ENCODE measurements around the gene MYLK. TPM values are rescaled to one million over a fixed set of nuclear protein-coding genes. Genes with fewer than 3 reads are reported as not detected.
A peak's percentile ranks its signal among the peaks of the same experiment; 100 is the strongest.
"Not testable (repeated sequence)": the region's sequence is repeated elsewhere in the genome, so short reads cannot be mapped to it uniquely, and the experiment has no call there.

MYLK gene
- polyA plus RNA-seq, 1 donor from 2014 or later = 2.4 TPM

GRCh38 chr3:123720638-123721037 is 163.5 kb downstream of the MYLK start:
- H3K36me3 Mint-ChIP-seq = no peaks in the 10 kb centered on the region
- no peak overlapping the region for H3K27ac Mint-ChIP-seq
- peaks cover 2% of the 10 kb centered on the region for H3K27me3 Mint-ChIP-seq
- peaks cover 0 to 4% (median 0%) of the 10 kb centered on the region in 3 donors for H3K4me1 Mint-ChIP-seq
- no peak overlapping the region for H3K4me3 Mint-ChIP-seq
- H3K9me3 Mint-ChIP-seq = no peaks in the 10 kb centered on the region

- Mint-ChIP-seq H3K4me3 (no peak overlapping the region), H3K9me3 (no peaks in the 10 kb centered on the region), H3K27me3 (peaks cover 2% of the 10 kb centered on the region), H3K27ac (no peak overlapping the region), H3K36me3 (no peaks in the 10 kb centered on the region), H3K4me1 (peaks cover 0 to 4% (median 2%) of the 10 kb centered on the region in 3 donors)
Measured at GRCh38 chr3:123719862-123720453, 164.2 kb downstream of the MYLK start.

GRCh38 chr3:123719061-123719756 is 164.9 kb downstream of the MYLK start:
- not testable (repeated sequence) for H3K4me1 Mint-ChIP-seq, H3K4me3 Mint-ChIP-seq, H3K36me3 Mint-ChIP-seq, H3K27ac Mint-ChIP-seq, H3K9me3 Mint-ChIP-seq, H3K27me3 Mint-ChIP-seq

- Mint-ChIP-seq H3K4me3 (no peak overlapping the region), H3K4me1 (peaks cover 0 to 4% (median 2%) of the 10 kb centered on the region in 3 donors), H3K27ac (no peak overlapping the region), H3K36me3 (no peaks in the 10 kb centered on the region), H3K27me3 (peaks cover 5% of the 10 kb centered on the region), H3K9me3 (no peaks in the 10 kb centered on the region)
Measured at GRCh38 chr3:123718108-123718507, 166.0 kb downstream of the MYLK start.

GRCh38 chr3:123717451-123717850 is 166.7 kb downstream of the MYLK start:
- H3K9me3 Mint-ChIP-seq, H3K4me1 Mint-ChIP-seq, H3K36me3 Mint-ChIP-seq, H3K27ac Mint-ChIP-seq, H3K4me3 Mint-ChIP-seq: not testable (repeated sequence)
- peaks cover 10% of the 10 kb centered on the region for H3K27me3 Mint-ChIP-seq

- H3K9me3 Mint-ChIP-seq = no peaks in the 10 kb centered on the region
- H3K36me3 Mint-ChIP-seq = no peaks in the 10 kb centered on the region
- H3K27ac Mint-ChIP-seq = no peak overlapping the region
- no peak overlapping the region for H3K4me3 Mint-ChIP-seq
- peaks cover 0 to 4% (median 2%) of the 10 kb centered on the region in 3 donors for H3K4me1 Mint-ChIP-seq
- peaks cover 12% of the 10 kb centered on the region for H3K27me3 Mint-ChIP-seq
Measured at GRCh38 chr3:123716411-123716810, 167.7 kb downstream of the MYLK start.

- Mint-ChIP-seq H3K36me3 (no peaks in the 10 kb centered on the region), H3K27ac (no peak overlapping the region)
Measured at GRCh38 chr3:123713211-123713610, 170.9 kb downstream of the MYLK start.

GRCh38 chr3:123712077-123712860 is 171.9 kb downstream of the MYLK start:
- Mint-ChIP-seq H3K36me3 (no peaks in the 10 kb centered on the region), H3K4me3 (no peak overlapping the region), H3K4me1 (peaks cover 0 to 2% (median 0%) of the 10 kb centered on the region in 3 donors), H3K9me3 (no peaks in the 10 kb centered on the region), H3K27me3 (peaks cover 12% of the 10 kb centered on the region), H3K27ac (no peak overlapping the region)

More at GRCh38 chr3:123713211-123713610, 170.9 kb downstream of the MYLK start:
- Mint-ChIP-seq H3K27me3 (peaks cover 12% of the 10 kb centered on the region), H3K4me3 (no peak overlapping the region), H3K4me1 (peaks cover 0 to 2% (median 0%) of the 10 kb centered on the region in 3 donors), H3K9me3 (no peaks in the 10 kb centered on the region)

GRCh38 chr3:123711356-123711755 is 172.8 kb downstream of the MYLK start:
- Mint-ChIP-seq H3K4me1 (peaks cover 0 to 2% (median 0%) of the 10 kb centered on the region in 3 donors), H3K27me3 (peaks cover 12% of the 10 kb centered on the region), H3K4me3 (no peak overlapping the region), H3K27ac (peak overlapping the region in 1 of 3 donors; percentile 81), H3K36me3 (no peaks in the 10 kb centered on the region), H3K9me3 (no peaks in the 10 kb centered on the region)

- no peak overlapping the region for H3K4me3 Mint-ChIP-seq
- peaks cover 10% of the 10 kb centered on the region for H3K27me3 Mint-ChIP-seq
- no peaks in the 10 kb centered on the region for H3K4me1 Mint-ChIP-seq
- no peaks in the 10 kb centered on the region for H3K36me3 Mint-ChIP-seq
- H3K27ac Mint-ChIP-seq = no peak overlapping the region
- no peaks in the 10 kb centered on the region for H3K9me3 Mint-ChIP-seq
Measured at GRCh38 chr3:123708531-123708930, 175.6 kb downstream of the MYLK start.

- not testable (repeated sequence) for H3K4me3 Mint-ChIP-seq, H3K4me1 Mint-ChIP-seq, H3K9me3 Mint-ChIP-seq, H3K27ac Mint-ChIP-seq, H3K27me3 Mint-ChIP-seq, H3K36me3 Mint-ChIP-seq
Measured at GRCh38 chr3:123707641-123708040, 176.5 kb downstream of the MYLK start.

- no peaks in the 10 kb centered on the region for H3K36me3 Mint-ChIP-seq
- no peaks in the 10 kb centered on the region for H3K4me1 Mint-ChIP-seq
- no peak overlapping the region for H3K4me3 Mint-ChIP-seq
- H3K27ac Mint-ChIP-seq = no peak overlapping the region
- H3K9me3 Mint-ChIP-seq = no peaks in the 10 kb centered on the region
- no peaks in the 10 kb centered on the region for H3K27me3 Mint-ChIP-seq
Measured at GRCh38 chr3:123706871-123707270, 177.3 kb downstream of the MYLK start.

- H3K27me3 Mint-ChIP-seq = peaks cover 1% of the 10 kb centered on the region
- H3K9me3 Mint-ChIP-seq = no peaks in the 10 kb centered on the region
- no peaks in the 10 kb centered on the region for H3K36me3 Mint-ChIP-seq
- H3K4me1 Mint-ChIP-seq = no peaks in the 10 kb centered on the region
- no peak overlapping the region for H3K4me3 Mint-ChIP-seq
- no peak overlapping the region for H3K27ac Mint-ChIP-seq
Measured at GRCh38 chr3:123705488-123706285, 178.4 kb downstream of the MYLK start.

- not testable (repeated sequence) for H3K4me1 Mint-ChIP-seq, H3K27me3 Mint-ChIP-seq, H3K9me3 Mint-ChIP-seq, H3K36me3 Mint-ChIP-seq, H3K4me3 Mint-ChIP-seq, H3K27ac Mint-ChIP-seq
Measured at GRCh38 chr3:123703663-123704062, 180.5 kb downstream of the MYLK start.

GRCh38 chr3:123702720-123703119 is 181.4 kb downstream of the MYLK start:
- H3K27ac Mint-ChIP-seq = no peak overlapping the region
- H3K4me3 Mint-ChIP-seq = no peak overlapping the region
- H3K4me1 Mint-ChIP-seq = no peaks in the 10 kb centered on the region
- no peaks in the 10 kb centered on the region for H3K36me3 Mint-ChIP-seq
- H3K27me3 Mint-ChIP-seq = peaks cover 7% of the 10 kb centered on the region
- no peaks in the 10 kb centered on the region for H3K9me3 Mint-ChIP-seq
